HG03108 (cell line): ENCODE measurements around the gene BHMT.
"Not testable (repeated sequence)": the region's sequence is repeated elsewhere in the genome, so short reads cannot be mapped to it uniquely, and the experiment has no call there.

Source experiments
- ATAC-seq: cut with Tn5 transposase; IDR thresholded peaks from one replicate; pipeline ENCODE4 v1.9.1; 2021; ENCODE audit warnings: moderate library complexity; ENCODE audit not compliant: unreplicated experiment

Gene BHMT

GRCh38 chr5:79111960-79112702 lies 522 bp downstream of the BHMT start:
- ATAC-seq = no peak

GRCh38 chr5:79112703-79113058 lies 1.1 kb downstream of the BHMT start:
- no peak for ATAC-seq

- ATAC-seq = no peak
Measured at GRCh38 chr5:79119486-79119885, 7.9 kb downstream of the BHMT start.

- no peak for ATAC-seq
Measured at GRCh38 chr5:79120221-79120620, 8.6 kb downstream of the BHMT start.

GRCh38 chr5:79122973-79123372 lies 11.4 kb downstream of the BHMT start:
- no peak for ATAC-seq

- no peak for ATAC-seq
Measured at GRCh38 chr5:79124607-79125006, 13.0 kb downstream of the BHMT start.

GRCh38 chr5:79130781-79131180 lies 19.2 kb downstream of the BHMT start:
- no peak for ATAC-seq

- ATAC-seq = no peak
Measured at GRCh38 chr5:79133121-79133656, 21.6 kb downstream of the BHMT start.

- no peak for ATAC-seq
Measured at GRCh38 chr5:79133657-79134451, 22.2 kb downstream of the BHMT start.

- ATAC-seq = no peak
Measured at GRCh38 chr5:79135790-79136553, 24.4 kb downstream of the BHMT start.

- no peak for ATAC-seq
Measured at GRCh38 chr5:79136618-79137017, 25.0 kb downstream of the BHMT start.

GRCh38 chr5:79140553-79140952 lies 28.9 kb downstream of the BHMT start:
- ATAC-seq = no peak

GRCh38 chr5:79143684-79144379 lies 32.2 kb downstream of the BHMT start:
- ATAC-seq = no peak

GRCh38 chr5:79147076-79147475 lies 35.5 kb downstream of the BHMT start:
- no peak for ATAC-seq

- ATAC-seq = no peak
Measured at GRCh38 chr5:79149433-79149832, 37.8 kb downstream of the BHMT start.

GRCh38 chr5:79151942-79152671 lies 40.5 kb downstream of the BHMT start:
- ATAC-seq = no peak

GRCh38 chr5:79157305-79157704 lies 45.7 kb downstream of the BHMT start:
- ATAC-seq = no peak

GRCh38 chr5:79161647-79162046 lies 50.0 kb downstream of the BHMT start:
- not testable (repeated sequence) for ATAC-seq

- ATAC-seq = no peak
Measured at GRCh38 chr5:79168031-79168430, 56.4 kb downstream of the BHMT start.

- ATAC-seq = no peak
Measured at GRCh38 chr5:79170661-79171060, 59.1 kb downstream of the BHMT start.
